HepG2 (cell line): ENCODE data around the gene NIN. TPM values are rescaled to one million over a fixed set of nuclear protein-coding genes. Genes with fewer than 3 reads are reported as not detected.

Experiments used
- ATAC-seq: fragments of 200-7000 bp; cut with Tn5 transposase; 3 replicates; pipeline ENCODE4 v1.9.1; 2020; ENCODE audit warnings: mild to moderate bottlenecking, moderate library complexity
- BruUV-seq: library from RNA; stranded (reverse); fragments of 400-500 nt; replicated peaks from 2 replicates; lab custom pipeline; 2021; lab: Mats Ljungman, UMichigan
- CTCF ChIA-PET: fragments of 300-600 bp; formaldehyde crosslinking; extraction: SDS; loops from one replicate; lab custom pipeline; 2021; ENCODE audit warnings: low total read pairs, inconsistent platforms, low intra/inter-chr PET ratio; lab: Yijun Ruan, JAX
- POLR2A ChIA-PET: fragments of 350-600 bp; sonication (Branson Sonifier 250); formaldehyde crosslinking; loops from one replicate; lab custom pipeline; 2020; ENCODE audit warnings: antibody characterized with exemption, inconsistent platforms; lab: Yijun Ruan, JAX
- DNase-seq: peaks from one replicate; pipeline ENCODE4 v3.0.0-alpha.2; 2015; ENCODE audit warnings: low spot score
- FAIRE-seq: peaks from 3 replicates; lab custom pipeline; 2011; peaks lifted over from hg19 to GRCh38; lab: Jason Lieb, UNC
- H2AFZ ChIP-seq: one replicate; pipeline ENCODE4 v1.6.1; 2011; ENCODE audit warnings: low read length, inconsistent platforms
- H3K27ac ChIP-seq: fragments of 300-600 bp; 3 replicates; pipeline ENCODE4 v1.8.0; 2011; ENCODE audit warnings: mixed run types, mild to moderate bottlenecking, mixed read lengths, low read length, inconsistent platforms; ENCODE audit not compliant: insufficient read depth; ENCODE audit errors: extremely low read length
- H3K27me3 ChIP-seq, 2 experiments: fragments of 200-600 bp in 1 of 2; 2 replicates in 1 of 2; 3 replicates in 1 of 2; pipeline versions ENCODE4 v1.6.0 to v1.8.0; 2011; ENCODE audit warnings: low read length in 2 of 2, mild to moderate bottlenecking in 2 of 2, moderate library complexity in 2 of 2, inconsistent platforms in 1 of 2; ENCODE audit not compliant: insufficient read depth in 2 of 2, control insufficient read depth in 1 of 2
- H3K36me3 ChIP-seq, 2 experiments: fragments of 200-600 bp in 1 of 2; replicated peaks in 1 of 2; 2 replicates in 1 of 2; 3 replicates in 1 of 2; pipeline versions ENCODE4 v1.5.1 to v1.8.0; 2011; ENCODE audit warnings: low read length in 2 of 2, inconsistent platforms in 1 of 2; ENCODE audit not compliant: insufficient read depth in 2 of 2, control insufficient read depth in 1 of 2
- H3K4me1 ChIP-seq: 2 replicates; pipeline ENCODE4 v1.5.1; 2012; ENCODE audit warnings: low read length, inconsistent platforms; ENCODE audit not compliant: insufficient read depth
- H3K4me2 ChIP-seq: 2 replicates; pipeline ENCODE4 v1.6.0; 2011; ENCODE audit warnings: low read depth, low read length, inconsistent platforms
- H3K4me3 ChIP-seq, 3 experiments: fragments of 200-600 bp in 1 of 3; sonication (generic), shearing (Covaris generic) in 1 of 3; replicated peaks in 1 of 3; 2 replicates each; pipeline ENCODE4 v1.5.1; 2011 to 2016; ENCODE audit warnings: low read length in 3 of 3, inconsistent platforms in 2 of 3, low read depth in 2 of 3, mild to moderate bottlenecking in 2 of 3, control low read depth in 1 of 3, mixed read lengths in 1 of 3; ENCODE audit not compliant: insufficient read depth in 1 of 3
- H3K79me2 ChIP-seq: one replicate; pipeline ENCODE4 v1.6.1; 2011; ENCODE audit warnings: low read length, inconsistent platforms; ENCODE audit not compliant: insufficient read depth
- H3K9ac ChIP-seq: 2 replicates; pipeline ENCODE4 v1.6.0; 2011; ENCODE audit warnings: mild to moderate bottlenecking, low read depth, low read length, inconsistent platforms; ENCODE audit not compliant: insufficient read depth
- H3K9me3 ChIP-seq: 2 replicates; pipeline ENCODE4 v1.5.1; 2012; ENCODE audit warnings: mild to moderate bottlenecking, low read length
- H4K20me1 ChIP-seq: 2 replicates; pipeline ENCODE4 v1.6.0; 2011; ENCODE audit warnings: inconsistent platforms, mild to moderate bottlenecking, low read length, moderate library complexity; ENCODE audit not compliant: insufficient read depth
- ATRX ChIP-seq: sonication (generic); formaldehyde crosslinking; IDR thresholded peaks from 2 replicates; pipeline ENCODE4 v1.4.0; 2020; ENCODE audit warnings: missing genetic modification reagents, borderline replicate concordance
- FIP1L1 ChIP-seq: fragments of 200-400 bp; formaldehyde crosslinking; IDR thresholded peaks from 2 replicates; pipeline ENCODE4 v1.6.1; 2018; ENCODE audit warnings: low read depth, mild to moderate bottlenecking, low read length, moderate library complexity, borderline replicate concordance; ENCODE audit not compliant: insufficient read depth
- GLI4 ChIP-seq: sonication (generic); formaldehyde crosslinking; IDR thresholded peaks from 2 replicates; pipeline ENCODE4 v1.5.1; 2020; ENCODE audit warnings: missing genetic modification reagents, mild to moderate bottlenecking, moderate library complexity, borderline replicate concordance
- HOXA5 ChIP-seq: sonication (generic); formaldehyde crosslinking; IDR thresholded peaks from 2 replicates; pipeline ENCODE4 v1.4.0; 2020; ENCODE audit warnings: missing genetic modification reagents
- NRL ChIP-seq: sonication (generic); formaldehyde crosslinking; IDR thresholded peaks from 2 replicates; pipeline ENCODE4 v1.5.0; 2020; ENCODE audit warnings: missing genetic modification reagents, mild to moderate bottlenecking, moderate library complexity, borderline replicate concordance
- RFX3 ChIP-seq: IDR thresholded peaks from 2 replicates; pipeline ENCODE4 v1.6.1; 2016; ENCODE audit warnings: missing biosample characterization, missing genetic modification reagents
- RFXANK ChIP-seq: IDR thresholded peaks from 2 replicates; pipeline ENCODE4 v1.6.1; 2016
- TEAD2 ChIP-seq: sonication (generic); formaldehyde crosslinking; IDR thresholded peaks from 2 replicates; pipeline ENCODE4 v1.9.0; 2021; ENCODE audit warnings: missing genetic modification reagents
- ZMYM2 ChIP-seq: sonication (generic); formaldehyde crosslinking; IDR thresholded peaks from 2 replicates; pipeline ENCODE4 v1.8.0; 2022; ENCODE audit warnings: mild to moderate bottlenecking, missing genetic modification reagents
- ZNF337 ChIP-seq: sonication (generic); formaldehyde crosslinking; IDR thresholded peaks from 2 replicates; pipeline ENCODE4 v1.5.1; 2020; ENCODE audit warnings: missing genetic modification reagents, low read depth, mild to moderate bottlenecking, borderline replicate concordance
- ZNF367 ChIP-seq: sonication (generic); formaldehyde crosslinking; IDR thresholded peaks from 2 replicates; pipeline ENCODE4 v1.4.0; 2020; ENCODE audit warnings: missing genetic modification reagents, borderline replicate concordance
- WGBS: methylation state at CpG from one replicate; pipeline ENCODE4 v1.1.6; 2017; ENCODE audit warnings: low lambda C conversion rate; 5-methylcytosine and 5-hydroxymethylcytosine counted together
- in situ Hi-C: cut with HindIII; loops from 2 replicates; pipeline ENCODE4 v1.10.0; 2017; ENCODE audit warnings: low pct_unique_long_range_greater_than_20kb; ENCODE audit not compliant: extremely low pct_ligation_motif_present
- intact Hi-C: fragments of 100-400 bp; cut with micrococcal nuclease; formaldehyde crosslinking; loops from one replicate; pipeline ENCODE4 v1.10.0; 2022; ENCODE audit not compliant: unreplicated experiment
- polyA plus RNA-seq, 8 experiments: library from polyadenylated mRNA; depleted of rRNA in 3 of 8; stranded (reverse) in 7 of 8; unstranded in 1 of 8; fragments of >200 nt; fragmentation: Illumina TruSeq in 4 of 8; extraction: Trizol in 4 of 8; gene quantifications; 2 replicates each; pipeline versions ENCODE4 v1.2.1 to v1.2.3, GENCODE V29; 2011 to 2016; ENCODE audit warnings: low read depth in 4 of 8, missing spikeins in 1 of 8, mixed read lengths in 1 of 8; ENCODE audit not compliant: insufficient read depth in 1 of 8
- total RNA-seq, 5 experiments: library from RNA; depleted of rRNA; stranded (reverse); fragments of >200 nt; fragmentation: Illumina TruSeq; extraction: Trizol; gene quantifications; 2 replicates each; pipeline ENCODE4 v1.2.3, GENCODE V29; 2016; ENCODE audit warnings: low read depth in 1 of 5
- TF ChIP-seq, protein P1 (sequence below): sonication (generic); formaldehyde crosslinking; IDR thresholded peaks from 2 replicates; pipeline ENCODE4 v1.4.0; 2020; ENCODE audit warnings: missing genetic modification reagents
- TF ChIP-seq, protein P2 (sequence below): sonication (generic); formaldehyde crosslinking; IDR thresholded peaks from 2 replicates; pipeline ENCODE4 v1.9.0; 2022; ENCODE audit warnings: low read depth, missing genetic modification reagents
- TF ChIP-seq, protein P3 (sequence below): sonication (generic); formaldehyde crosslinking; IDR thresholded peaks from 2 replicates; pipeline ENCODE4 v1.5.1; 2020; ENCODE audit warnings: missing genetic modification reagents, mild to moderate bottlenecking, borderline replicate concordance
- TF ChIP-seq, protein P4 (sequence below): sonication (generic); formaldehyde crosslinking; IDR thresholded peaks from 2 replicates; pipeline ENCODE4 v1.4.0; 2020; ENCODE audit warnings: mild to moderate bottlenecking, low read depth, missing genetic modification reagents

NIN gene
- total and polyA plus RNA-seq, 2 of the 13 experiments (the other 11 are each of a cell fraction or from before 2014, with no cell fraction given): 2.8 to 9.7 TPM

GRCh38 chr14:50772412-50772811 is 58.5 kb downstream of the NIN start:
- BruUV-seq: no TSS peak
- no peak overlapping the region for H3K9ac ChIP-seq
- ATAC-seq (no peak), DNase-seq (no peak), FAIRE-seq (no peak)
- no peak overlapping the region for H3K4me3 ChIP-seq
- no peak overlapping the region for H3K4me2 ChIP-seq
- H3K9me3 ChIP-seq: no peaks in the 10 kb centered on the region
- H3K36me3 ChIP-seq: peaks cover 2 to 27% of the 10 kb centered on the region in 2 experiments; a peak in 2 of 5 replicates
- POLR2A ChIA-PET: no interaction called here
- WGBS: 96% methylated on average over 7 of the region's 7 CpGs
- no peaks in the 10 kb centered on the region for H3K79me2 ChIP-seq
- no peak overlapping the region for H2AFZ ChIP-seq
- in situ Hi-C loops: loop anchor here (5.0 to 10.0 kb wide), 2 partner anchors 158 to 230 kb away; no protein-coding TSS in a partner anchor
- H3K27me3 ChIP-seq: no peaks in the 10 kb centered on the region
- no peak overlapping the region for H3K27ac ChIP-seq
- intact Hi-C loops: loop anchor here (2.0 kb wide), 1 partner anchor 154 kb away; no protein-coding TSS in a partner anchor
- H3K4me1 ChIP-seq: no peaks in the 10 kb centered on the region
- CTCF ChIA-PET: interaction anchor here (1.9 kb wide), 1 partner anchor 230 kb away, joined by 13 read pairs; no protein-coding TSS in a partner anchor
- no peaks in the 10 kb centered on the region for H4K20me1 ChIP-seq
- TF ChIP-seq, protein P1, sequence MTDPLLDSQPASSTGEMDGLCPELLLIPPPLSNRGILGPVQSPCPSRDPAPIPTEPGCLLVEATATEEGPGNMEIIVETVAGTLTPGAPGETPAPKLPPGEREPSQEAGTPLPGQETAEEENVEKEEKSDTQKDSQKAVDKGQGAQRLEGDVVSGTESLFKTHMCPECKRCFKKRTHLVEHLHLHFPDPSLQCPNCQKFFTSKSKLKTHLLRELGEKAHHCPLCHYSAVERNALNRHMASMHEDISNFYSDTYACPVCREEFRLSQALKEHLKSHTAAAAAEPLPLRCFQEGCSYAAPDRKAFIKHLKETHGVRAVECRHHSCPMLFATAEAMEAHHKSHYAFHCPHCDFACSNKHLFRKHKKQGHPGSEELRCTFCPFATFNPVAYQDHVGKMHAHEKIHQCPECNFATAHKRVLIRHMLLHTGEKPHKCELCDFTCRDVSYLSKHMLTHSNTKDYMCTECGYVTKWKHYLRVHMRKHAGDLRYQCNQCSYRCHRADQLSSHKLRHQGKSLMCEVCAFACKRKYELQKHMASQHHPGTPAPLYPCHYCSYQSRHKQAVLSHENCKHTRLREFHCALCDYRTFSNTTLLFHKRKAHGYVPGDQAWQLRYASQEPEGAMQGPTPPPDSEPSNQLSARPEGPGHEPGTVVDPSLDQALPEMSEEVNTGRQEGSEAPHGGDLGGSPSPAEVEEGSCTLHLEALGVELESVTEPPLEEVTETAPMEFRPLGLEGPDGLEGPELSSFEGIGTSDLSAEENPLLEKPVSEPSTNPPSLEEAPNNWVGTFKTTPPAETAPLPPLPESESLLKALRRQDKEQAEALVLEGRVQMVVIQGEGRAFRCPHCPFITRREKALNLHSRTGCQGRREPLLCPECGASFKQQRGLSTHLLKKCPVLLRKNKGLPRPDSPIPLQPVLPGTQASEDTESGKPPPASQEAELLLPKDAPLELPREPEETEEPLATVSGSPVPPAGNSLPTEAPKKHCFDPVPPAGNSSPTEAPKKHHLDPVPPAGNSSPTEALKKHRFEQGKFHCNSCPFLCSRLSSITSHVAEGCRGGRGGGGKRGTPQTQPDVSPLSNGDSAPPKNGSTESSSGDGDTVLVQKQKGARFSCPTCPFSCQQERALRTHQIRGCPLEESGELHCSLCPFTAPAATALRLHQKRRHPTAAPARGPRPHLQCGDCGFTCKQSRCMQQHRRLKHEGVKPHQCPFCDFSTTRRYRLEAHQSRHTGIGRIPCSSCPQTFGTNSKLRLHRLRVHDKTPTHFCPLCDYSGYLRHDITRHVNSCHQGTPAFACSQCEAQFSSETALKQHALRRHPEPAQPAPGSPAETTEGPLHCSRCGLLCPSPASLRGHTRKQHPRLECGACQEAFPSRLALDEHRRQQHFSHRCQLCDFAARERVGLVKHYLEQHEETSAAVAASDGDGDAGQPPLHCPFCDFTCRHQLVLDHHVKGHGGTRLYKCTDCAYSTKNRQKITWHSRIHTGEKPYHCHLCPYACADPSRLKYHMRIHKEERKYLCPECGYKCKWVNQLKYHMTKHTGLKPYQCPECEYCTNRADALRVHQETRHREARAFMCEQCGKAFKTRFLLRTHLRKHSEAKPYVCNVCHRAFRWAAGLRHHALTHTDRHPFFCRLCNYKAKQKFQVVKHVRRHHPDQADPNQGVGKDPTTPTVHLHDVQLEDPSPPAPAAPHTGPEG (CRISPR knock-in tag): no peak
- TF ChIP-seq, protein P2, sequence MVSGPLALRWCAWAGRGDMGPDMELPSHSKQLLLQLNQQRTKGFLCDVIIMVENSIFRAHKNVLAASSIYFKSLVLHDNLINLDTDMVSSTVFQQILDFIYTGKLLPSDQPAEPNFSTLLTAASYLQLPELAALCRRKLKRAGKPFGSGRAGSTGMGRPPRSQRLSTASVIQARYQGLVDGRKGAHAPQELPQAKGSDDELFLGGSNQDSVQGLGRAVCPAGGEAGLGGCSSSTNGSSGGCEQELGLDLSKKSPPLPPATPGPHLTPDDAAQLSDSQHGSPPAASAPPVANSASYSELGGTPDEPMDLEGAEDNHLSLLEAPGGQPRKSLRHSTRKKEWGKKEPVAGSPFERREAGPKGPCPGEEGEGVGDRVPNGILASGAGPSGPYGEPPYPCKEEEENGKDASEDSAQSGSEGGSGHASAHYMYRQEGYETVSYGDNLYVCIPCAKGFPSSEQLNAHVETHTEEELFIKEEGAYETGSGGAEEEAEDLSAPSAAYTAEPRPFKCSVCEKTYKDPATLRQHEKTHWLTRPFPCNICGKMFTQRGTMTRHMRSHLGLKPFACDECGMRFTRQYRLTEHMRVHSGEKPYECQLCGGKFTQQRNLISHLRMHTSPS (CRISPR knock-in tag): no peak
- TF ChIP-seq, protein P3, sequence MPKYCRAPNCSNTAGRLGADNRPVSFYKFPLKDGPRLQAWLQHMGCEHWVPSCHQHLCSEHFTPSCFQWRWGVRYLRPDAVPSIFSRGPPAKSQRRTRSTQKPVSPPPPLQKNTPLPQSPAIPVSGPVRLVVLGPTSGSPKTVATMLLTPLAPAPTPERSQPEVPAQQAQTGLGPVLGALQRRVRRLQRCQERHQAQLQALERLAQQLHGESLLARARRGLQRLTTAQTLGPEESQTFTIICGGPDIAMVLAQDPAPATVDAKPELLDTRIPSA (CRISPR knock-in tag): no peak
- TF ChIP-seq GLI4 (CRISPR knock-in tag): no peak
- no peak for TF ChIP-seq NRL
- TF ChIP-seq FIP1L1: no peak
- TF ChIP-seq ATRX (CRISPR knock-in tag): no peak
- TF ChIP-seq ZMYM2 (CRISPR knock-in tag): no peak
- no peak for TF ChIP-seq ZNF367
- TF ChIP-seq RFX3 (CRISPR knock-in tag): no peak
- no peak for TF ChIP-seq TEAD2
- TF ChIP-seq, protein P4, sequence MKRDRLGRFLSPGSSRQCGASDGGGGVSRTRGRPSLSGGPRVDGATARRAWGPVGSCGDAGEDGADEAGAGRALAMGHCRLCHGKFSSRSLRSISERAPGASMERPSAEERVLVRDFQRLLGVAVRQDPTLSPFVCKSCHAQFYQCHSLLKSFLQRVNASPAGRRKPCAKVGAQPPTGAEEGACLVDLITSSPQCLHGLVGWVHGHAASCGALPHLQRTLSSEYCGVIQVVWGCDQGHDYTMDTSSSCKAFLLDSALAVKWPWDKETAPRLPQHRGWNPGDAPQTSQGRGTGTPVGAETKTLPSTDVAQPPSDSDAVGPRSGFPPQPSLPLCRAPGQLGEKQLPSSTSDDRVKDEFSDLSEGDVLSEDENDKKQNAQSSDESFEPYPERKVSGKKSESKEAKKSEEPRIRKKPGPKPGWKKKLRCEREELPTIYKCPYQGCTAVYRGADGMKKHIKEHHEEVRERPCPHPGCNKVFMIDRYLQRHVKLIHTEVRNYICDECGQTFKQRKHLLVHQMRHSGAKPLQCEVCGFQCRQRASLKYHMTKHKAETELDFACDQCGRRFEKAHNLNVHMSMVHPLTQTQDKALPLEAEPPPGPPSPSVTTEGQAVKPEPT: no peak
- no peak for TF ChIP-seq HOXA5 (CRISPR knock-in tag)
- TF ChIP-seq ZNF337: no peak
- no peak for TF ChIP-seq RFXANK
